ENCODE results near the gene ARHGEF33.

- TF ChIP-seq CTCF (conservative IDR thresholded peaks at IDR 0.05 in 1 of 2, IDR thresholded peaks at IDR 0.05 in 1 of 2; ENCODE audit: extremely low read depth in 1 of 2, insufficient read depth in 1 of 2, low read depth in 1 of 2, low read length in 2 of 2) (no peak), EZH2 (IDR thresholded peaks at IDR 0.05; ENCODE audit: borderline replicate concordance, low read length) (no peak)
Measured at GRCh38 chr2:38959466-38959865, 69.8 kb downstream of the ARHGEF33 start.

All from mammary epithelial cell (primary cell).